Cardiac fibroblast (primary cell): ENCODE results near the gene CXorf51B.
"Not testable (repeated sequence)": the region's sequence is repeated elsewhere in the genome, so short reads cannot be mapped to it uniquely, and the experiment has no call there.

ENCODE experiments used
- DNase-seq, 2 donors: peaks; one replicate each; pipeline versions ENCODE4 v3.0.0 to v3.0.0-alpha.2; 2010; ENCODE audit warnings: low read depth in 2 of 2
- H3K4me3 ChIP-seq, 2 donors: replicated peaks in 1 of 2; 1 replicate in 1 of 2; 2 replicates in 1 of 2; pipeline ENCODE4 v1.5.1; 2011; ENCODE audit warnings: low read depth in 2 of 2, low read length in 2 of 2, mild to moderate bottlenecking in 2 of 2, moderate library complexity in 1 of 2
- CTCF ChIP-seq: IDR thresholded peaks from one replicate; pipeline ENCODE4 v1.5.1; 2011; ENCODE audit warnings: low read depth, mild to moderate bottlenecking, low read length, inconsistent platforms

Gene CXorf51B

GRCh38 chrX:146809471-146809870, at the start of gene CXorf51B:
Gene CXorf51B, plus strand, starts transcription at chrX:146809771. Its CDS starts 21 bp downstream, at chrX:146809792.
- not testable (repeated sequence) for DNase-seq, H3K4me3 ChIP-seq

GRCh38 chrX:146814644-146815043, 5.1 kb downstream of the CXorf51B start, which contains the start of gene CXorf51A:
Gene CXorf51A, minus strand, starts transcription at chrX:146814744. Its CDS starts 21 bp downstream, at chrX:146814723.
- H3K4me3 ChIP-seq, DNase-seq: not testable (repeated sequence)

GRCh38 chrX:146831994-146832393, 22.4 kb downstream of the CXorf51B start:
- no peak for TF ChIP-seq CTCF
- no peak for DNase-seq
- no peak overlapping the region for H3K4me3 ChIP-seq

- no peak for TF ChIP-seq CTCF
- no peak overlapping the region for H3K4me3 ChIP-seq
- no peak for DNase-seq
These were observed 44.7 kb downstream of the CXorf51B start for GRCh38 chrX:146854281-146854680.
